ENCODE results near the gene ABTB2.

ABTB2 gene

GRCh38 chr11:34340653-34341052, 17.2 kb downstream of the ABTB2 start:
- DNase-seq = no peak

- DNase-seq = peak; percentile 32
Measured at GRCh38 chr11:34339149-34340064, 18.4 kb downstream of the ABTB2 start.

GRCh38 chr11:34337016-34337415, 20.8 kb downstream of the ABTB2 start:
- DNase-seq = no peak

- no peak for DNase-seq
Measured at GRCh38 chr11:34335801-34336200, 22.0 kb downstream of the ABTB2 start.

- no peak for DNase-seq
Measured at GRCh38 chr11:34335331-34335730, 22.5 kb downstream of the ABTB2 start.

- no peak for DNase-seq
Measured at GRCh38 chr11:34333787-34334186, 24.0 kb downstream of the ABTB2 start.

- DNase-seq = no peak
Measured at GRCh38 chr11:34332524-34332923, 25.3 kb downstream of the ABTB2 start.

GRCh38 chr11:34331736-34332135, 26.1 kb downstream of the ABTB2 start:
- no peak for DNase-seq

GRCh38 chr11:34331329-34331728, 26.5 kb downstream of the ABTB2 start:
- no peak for DNase-seq

GRCh38 chr11:34330653-34331052, 27.2 kb downstream of the ABTB2 start:
- no peak for DNase-seq

GRCh38 chr11:34329876-34330275, 27.9 kb downstream of the ABTB2 start:
- DNase-seq = no peak

GRCh38 chr11:34328632-34328910, 29.2 kb downstream of the ABTB2 start:
- DNase-seq = no peak

GRCh38 chr11:34327804-34328631, 29.8 kb downstream of the ABTB2 start:
- no peak for DNase-seq

GRCh38 chr11:34324466-34324865, 33.3 kb downstream of the ABTB2 start:
- no peak for DNase-seq

GRCh38 chr11:34323601-34324000, 34.2 kb downstream of the ABTB2 start:
- DNase-seq = no peak

- no peak for DNase-seq
Measured at GRCh38 chr11:34318111-34319037, 39.4 kb downstream of the ABTB2 start.

GRCh38 chr11:34317666-34318065, 40.1 kb downstream of the ABTB2 start:
- no peak for DNase-seq

GRCh38 chr11:34317036-34317360, 40.8 kb downstream of the ABTB2 start:
- DNase-seq = no peak

- no peak for DNase-seq
Measured at GRCh38 chr11:34316347-34317035, 41.3 kb downstream of the ABTB2 start.

GRCh38 chr11:34315394-34315793, 42.4 kb downstream of the ABTB2 start:
- DNase-seq = no peak

GRCh38 chr11:34314936-34315335, 42.9 kb downstream of the ABTB2 start:
- no peak for DNase-seq

GRCh38 chr11:34314176-34314575, 43.6 kb downstream of the ABTB2 start:
- no peak for DNase-seq

GRCh38 chr11:34313099-34313517, 44.7 kb downstream of the ABTB2 start:
- DNase-seq = no peak
